Smooth muscle cell (in vitro differentiated cells): ENCODE data around the gene SSH2. TPM values are rescaled to one million over a fixed set of nuclear protein-coding genes. Genes with fewer than 3 reads are reported as not detected.

ENCODE experiments used
- DNase-seq: peaks from one replicate; lab custom pipeline; 2025; ENCODE audit not compliant: unreplicated experiment; lab: John Stamatoyannopoulos, UW
- H2AFZ ChIP-seq: fragments of 200-600 bp; sonication (generic); 2 replicates; pipeline ENCODE4 v1.6.0; 2016; ENCODE audit warnings: antibody characterized with exemption, low read depth, mild to moderate bottlenecking
- H3F3A ChIP-seq: fragments of 200-600 bp; sonication (generic); 2 replicates; pipeline ENCODE4 v1.6.0; 2017; ENCODE audit warnings: antibody characterized with exemption, low read depth
- H3K27ac ChIP-seq: fragments of 200-600 bp; sonication (generic); 2 replicates; pipeline ENCODE4 v1.5.1; 2016; ENCODE audit warnings: low read depth, mild to moderate bottlenecking
- H3K27me3 ChIP-seq: fragments of 200-600 bp; sonication (generic); 2 replicates; pipeline ENCODE4 v1.6.1; 2016; ENCODE audit warnings: low read depth, mild to moderate bottlenecking
- H3K36me3 ChIP-seq: fragments of 200-600 bp; sonication (generic); 2 replicates; pipeline ENCODE4 v1.5.1; 2016; ENCODE audit warnings: low read depth
- H3K4me1 ChIP-seq: fragments of 200-600 bp; sonication (generic); 2 replicates; pipeline ENCODE4 v1.5.1; 2016; ENCODE audit warnings: low read depth
- H3K4me2 ChIP-seq: fragments of 200-600 bp; sonication (generic); 2 replicates; pipeline ENCODE4 v1.6.0; 2016; ENCODE audit warnings: mild to moderate bottlenecking
- H3K4me3 ChIP-seq: fragments of 200-600 bp; sonication (generic); 2 replicates; pipeline ENCODE4 v1.5.1; 2016; ENCODE audit warnings: mild to moderate bottlenecking
- H3K79me2 ChIP-seq: fragments of 200-600 bp; sonication (generic); 2 replicates; pipeline ENCODE4 v1.6.0; 2016; ENCODE audit warnings: low read depth, mild to moderate bottlenecking
- H3K9ac ChIP-seq: fragments of 200-600 bp; sonication (generic); 2 replicates; pipeline ENCODE4 v1.6.0; 2016; ENCODE audit warnings: low read depth
- H3K9me3 ChIP-seq: fragments of 200-600 bp; sonication (generic); replicated peaks from 2 replicates; pipeline ENCODE4 v1.5.1; 2016; ENCODE audit warnings: low read depth
- H4K20me1 ChIP-seq: fragments of 200-600 bp; sonication (generic); 2 replicates; pipeline ENCODE4 v1.6.0; 2016; ENCODE audit warnings: low read depth
- WGBS: methylation state at CpG from one replicate; pipeline ENCODE4 v1.1.7; 2016; ENCODE audit warnings: low lambda C conversion rate; 5-methylcytosine and 5-hydroxymethylcytosine counted together
- polyA plus RNA-seq: library from polyadenylated mRNA; unstranded; fragments of >200 nt; fragmentation: Nextera tagmentation; extraction: Ambion mirVana; gene quantifications from 2 replicates; pipeline ENCODE4 v1.2.1, GENCODE V29; 2016
- total RNA-seq: library from RNA; depleted of rRNA; stranded (reverse); fragments of >200 nt; gene quantifications from 2 replicates; pipeline ENCODE4 v1.2.3, GENCODE V29; 2014
- TF ChIP-seq, protein P1 (sequence below): fragments of 200-600 bp; sonication (generic); IDR thresholded peaks from 2 replicates; pipeline ENCODE4 v1.5.1; 2017; ENCODE audit warnings: borderline replicate concordance, mild to moderate bottlenecking, antibody characterized with exemption; ENCODE audit not compliant: insufficient read depth, poor library complexity, severe bottlenecking

SSH2 gene
- total and polyA plus RNA-seq, 2 experiments from 2014 or later: 9.7 to 10.4 TPM

DNA sequence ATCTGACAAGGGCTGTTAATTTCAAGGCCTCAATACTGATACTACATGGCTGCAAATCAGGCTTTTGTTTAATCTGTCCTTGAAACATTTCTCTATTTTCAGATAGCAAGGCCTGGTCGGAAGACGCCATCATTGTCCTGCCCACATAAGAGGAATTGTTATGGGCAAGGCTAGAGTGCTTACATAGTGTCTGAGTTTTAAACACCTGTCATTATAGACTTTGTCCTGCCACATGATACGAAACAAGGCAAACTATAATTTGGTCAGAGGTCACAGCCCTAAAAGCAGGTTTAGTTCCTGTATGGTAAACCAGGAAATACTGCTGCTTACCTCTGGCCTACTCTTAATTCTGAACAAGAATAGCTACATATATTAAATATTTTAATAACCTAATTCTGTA lies 104.4 kb downstream of the SSH2 start:
- WGBS: 89% methylated on average over 3 of the region's 3 CpGs

DNA sequence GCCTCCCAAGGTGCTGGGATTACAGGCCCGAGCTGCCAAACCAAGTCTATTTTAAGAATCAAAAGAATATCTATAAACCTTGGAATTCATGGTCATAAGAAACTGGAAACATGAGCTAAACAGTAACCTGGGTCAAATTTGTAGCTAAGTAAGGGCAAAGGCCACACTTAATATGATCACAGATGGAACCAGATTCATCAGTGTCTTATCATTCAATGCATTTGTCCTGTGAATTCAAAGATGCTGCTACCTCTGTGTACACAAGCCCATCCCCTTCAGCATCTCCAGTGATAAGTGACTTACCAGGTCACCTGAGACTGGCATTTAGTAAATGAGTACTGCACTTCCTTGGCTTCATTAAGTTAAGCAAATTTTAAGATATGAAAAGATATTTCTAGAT lies 108.1 kb downstream of the SSH2 start:
- TF ChIP-seq, protein P1, sequence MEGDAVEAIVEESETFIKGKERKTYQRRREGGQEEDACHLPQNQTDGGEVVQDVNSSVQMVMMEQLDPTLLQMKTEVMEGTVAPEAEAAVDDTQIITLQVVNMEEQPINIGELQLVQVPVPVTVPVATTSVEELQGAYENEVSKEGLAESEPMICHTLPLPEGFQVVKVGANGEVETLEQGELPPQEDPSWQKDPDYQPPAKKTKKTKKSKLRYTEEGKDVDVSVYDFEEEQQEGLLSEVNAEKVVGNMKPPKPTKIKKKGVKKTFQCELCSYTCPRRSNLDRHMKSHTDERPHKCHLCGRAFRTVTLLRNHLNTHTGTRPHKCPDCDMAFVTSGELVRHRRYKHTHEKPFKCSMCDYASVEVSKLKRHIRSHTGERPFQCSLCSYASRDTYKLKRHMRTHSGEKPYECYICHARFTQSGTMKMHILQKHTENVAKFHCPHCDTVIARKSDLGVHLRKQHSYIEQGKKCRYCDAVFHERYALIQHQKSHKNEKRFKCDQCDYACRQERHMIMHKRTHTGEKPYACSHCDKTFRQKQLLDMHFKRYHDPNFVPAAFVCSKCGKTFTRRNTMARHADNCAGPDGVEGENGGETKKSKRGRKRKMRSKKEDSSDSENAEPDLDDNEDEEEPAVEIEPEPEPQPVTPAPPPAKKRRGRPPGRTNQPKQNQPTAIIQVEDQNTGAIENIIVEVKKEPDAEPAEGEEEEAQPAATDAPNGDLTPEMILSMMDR: no peak
- Histone ChIP-seq H3K4me2 (no peak overlapping the region), H3K27ac (no peak overlapping the region), H3K4me1 (no peaks in the 10 kb centered on the region), H3K9me3 (no peaks in the 10 kb centered on the region), H3K9ac (no peak overlapping the region), H3K79me2 (no peaks in the 10 kb centered on the region), H3F3A (no peaks in the 10 kb centered on the region), H3K4me3 (no peak overlapping the region), H3K36me3 (no peaks in the 10 kb centered on the region), H4K20me1 (peaks cover 4% of the 10 kb centered on the region), H3K27me3 (no peaks in the 10 kb centered on the region), H2AFZ (no peak overlapping the region)
- DNase-seq: no peak
- WGBS: 94% methylated on average over 1 of the region's 1 CpG

More for the DNA sequence above, 104.4 kb downstream of the SSH2 start:
- no peaks in the 10 kb centered on the region for H3K79me2 ChIP-seq
- no peaks in the 10 kb centered on the region for H4K20me1 ChIP-seq
- H3K4me3 ChIP-seq: no peak overlapping the region
- TF ChIP-seq, protein P1: no peak
- no peak overlapping the region for H3K4me2 ChIP-seq
- no peaks in the 10 kb centered on the region for H3K9me3 ChIP-seq
- H3K4me1 ChIP-seq: peaks cover 15% of the 10 kb centered on the region
- H3F3A ChIP-seq: no peaks in the 10 kb centered on the region
- no peak overlapping the region for H3K9ac ChIP-seq
- no peak for DNase-seq
- no peaks in the 10 kb centered on the region for H3K27me3 ChIP-seq
- no peak overlapping the region for H2AFZ ChIP-seq
- H3K27ac ChIP-seq: no peak overlapping the region
- H3K36me3 ChIP-seq: no peaks in the 10 kb centered on the region

DNA sequence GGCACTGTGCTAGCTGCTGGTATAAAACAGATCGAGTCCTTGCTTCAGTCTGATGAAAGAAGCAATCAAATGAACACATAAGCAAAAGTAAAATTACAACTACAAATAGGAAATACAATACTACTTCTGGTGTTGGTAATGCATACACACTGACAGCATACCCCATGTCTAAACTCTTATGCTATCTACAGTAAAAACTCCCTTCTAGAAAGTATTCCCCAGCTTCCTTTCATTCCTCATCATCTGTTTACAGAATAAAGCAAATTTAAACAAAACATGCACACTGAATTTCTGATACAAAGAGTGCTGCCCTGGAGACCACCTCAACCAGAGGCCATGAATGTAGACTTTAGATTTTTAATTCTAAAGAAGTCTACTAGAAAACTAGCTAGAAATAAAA lies 109.6 kb downstream of the SSH2 start:
- H2AFZ ChIP-seq: no peak overlapping the region
- WGBS: 94% methylated on average over 1 of the region's 1 CpG
- H3K36me3 ChIP-seq: no peaks in the 10 kb centered on the region
- DNase-seq: no peak
- no peaks in the 10 kb centered on the region for H3K79me2 ChIP-seq
- no peaks in the 10 kb centered on the region for H3K9me3 ChIP-seq
- H3K4me3 ChIP-seq: no peak overlapping the region
- TF ChIP-seq, protein P1: no peak
- H3K4me1 ChIP-seq: no peaks in the 10 kb centered on the region
- no peak overlapping the region for H3K4me2 ChIP-seq
- H3K27ac ChIP-seq: no peak overlapping the region
- H3F3A ChIP-seq: no peaks in the 10 kb centered on the region
- peaks cover 7% of the 10 kb centered on the region for H4K20me1 ChIP-seq
- no peak overlapping the region for H3K9ac ChIP-seq
- no peaks in the 10 kb centered on the region for H3K27me3 ChIP-seq

DNA sequence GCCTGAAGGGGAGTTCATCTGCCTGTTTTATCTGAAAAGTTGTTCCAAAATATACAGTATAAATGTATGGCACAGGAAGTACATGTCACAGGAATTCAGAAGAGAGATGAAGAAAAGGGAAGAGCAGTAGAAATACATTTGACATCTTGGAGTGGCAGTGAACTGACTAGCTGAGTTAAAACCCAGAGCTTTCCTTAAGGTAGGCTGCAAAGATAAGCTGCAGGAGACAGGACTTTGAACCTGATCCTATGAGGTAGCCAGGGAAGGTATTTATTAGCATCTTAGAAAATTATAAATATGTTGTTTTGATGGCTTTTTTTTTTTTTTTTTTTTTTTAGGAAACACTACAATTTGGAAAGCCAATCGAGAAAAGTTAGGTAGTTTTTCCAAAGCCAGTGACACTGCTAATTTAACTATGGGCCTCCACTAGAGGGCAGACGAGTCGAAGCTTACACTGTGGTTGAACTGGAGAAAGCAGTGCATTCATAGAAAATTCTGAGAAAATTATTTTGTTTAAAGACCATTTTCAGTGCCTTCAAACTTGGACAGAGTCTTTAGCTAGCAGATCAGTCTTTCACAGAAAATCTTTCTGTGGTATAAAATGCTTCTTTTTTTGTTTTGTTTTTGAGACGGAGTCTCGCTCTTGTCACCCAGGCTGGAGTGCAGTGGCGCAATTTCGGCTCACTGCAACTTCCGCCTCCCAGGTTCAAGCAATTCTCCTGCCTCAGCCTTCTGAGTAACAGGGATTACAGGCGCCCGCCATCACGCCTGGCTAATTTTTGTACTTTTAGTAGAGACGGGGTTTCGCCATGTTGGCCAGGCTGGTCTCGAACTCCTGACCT lies 122.3 kb downstream of the SSH2 start:
- peaks cover 47% of the 10 kb centered on the region for H4K20me1 ChIP-seq
- TF ChIP-seq, protein P1: peak; percentile 68
- no peaks in the 10 kb centered on the region for H3K9me3 ChIP-seq
- no peaks in the 10 kb centered on the region for H3K4me1 ChIP-seq
- no peaks in the 10 kb centered on the region for H3F3A ChIP-seq
- H3K79me2 ChIP-seq: no peaks in the 10 kb centered on the region
- H3K4me3 ChIP-seq: no peak overlapping the region
- no peak overlapping the region for H2AFZ ChIP-seq
- H3K9ac ChIP-seq: no peak overlapping the region
- DNase-seq: peak; percentile 2
- no peak overlapping the region for H3K4me2 ChIP-seq
- WGBS: 72% methylated on average over 14 of the region's 14 CpGs
- no peaks in the 10 kb centered on the region for H3K27me3 ChIP-seq
- no peak overlapping the region for H3K27ac ChIP-seq
- H3K36me3 ChIP-seq: no peaks in the 10 kb centered on the region
